ENCODE results near the gene FAM131A.
"Not testable (repeated sequence)": the region's sequence is repeated elsewhere in the genome, so short reads cannot be mapped to it uniquely, and the experiment has no call there.

FAM131A gene

GRCh38 chr3:184317201-184317600, 20.2 kb upstream of the FAM131A start:
- DNase-seq = no peak

GRCh38 chr3:184320104-184320445, 17.3 kb upstream of the FAM131A start:
- peak; percentile 97 for DNase-seq

- DNase-seq = no peak
Measured at GRCh38 chr3:184321666-184322065, 15.7 kb upstream of the FAM131A start.

- DNase-seq = no peak
Measured at GRCh38 chr3:184322731-184323487, 14.5 kb upstream of the FAM131A start.

- no peak for DNase-seq
Measured at GRCh38 chr3:184323696-184324095, 13.7 kb upstream of the FAM131A start.

GRCh38 chr3:184325269-184325668, 12.1 kb upstream of the FAM131A start:
- DNase-seq = no peak

GRCh38 chr3:184325715-184326369, 11.6 kb upstream of the FAM131A start:
- DNase-seq = no peak

- DNase-seq = no peak
Measured at GRCh38 chr3:184327171-184327570, 10.2 kb upstream of the FAM131A start.

- DNase-seq = no peak
Measured at GRCh38 chr3:184328516-184328915, 8.9 kb upstream of the FAM131A start.

- DNase-seq = no peak
Measured at GRCh38 chr3:184332370-184333090, 4.9 kb upstream of the FAM131A start.

GRCh38 chr3:184333190-184333589, 4.2 kb upstream of the FAM131A start:
- peak; percentile 25 for DNase-seq

GRCh38 chr3:184333700-184334099, 3.7 kb upstream of the FAM131A start:
- DNase-seq = no peak

GRCh38 chr3:184334470-184335158, 2.8 kb upstream of the FAM131A start:
- DNase-seq = peak; percentile 60

- no peak for DNase-seq
Measured at GRCh38 chr3:184335291-184335660, 2.1 kb upstream of the FAM131A start.

GRCh38 chr3:184335661-184336546, 1.5 kb upstream of the FAM131A start:
- peak; percentile 85 for DNase-seq

GRCh38 chr3:184336547-184337398, 627 bp upstream of the FAM131A start:
- peak; percentile 65 for DNase-seq

GRCh38 chr3:184337981-184338380, 581 bp downstream of the FAM131A start:
- no peak for DNase-seq

- no peak for DNase-seq
Measured at GRCh38 chr3:184338511-184338945, 1.1 kb downstream of the FAM131A start.

GRCh38 chr3:184339001-184339400, 1.6 kb downstream of the FAM131A start:
- no peak for DNase-seq

- not testable (repeated sequence) for DNase-seq
Measured at GRCh38 chr3:184339451-184340135, 2.2 kb downstream of the FAM131A start.

GRCh38 chr3:184341925-184342324, 4.5 kb downstream of the FAM131A start:
- DNase-seq = no peak

Data from hematopoietic multipotent progenitor cell treated with erythropoietin and hydrocortisone succinate and interleukin-3 and kit ligand, for 4 days (in vitro differentiated cells).